Left lung (tissue), 10 donors: ENCODE data around the gene GPI. TPM values are rescaled to one million over a fixed set of nuclear protein-coding genes. Genes with fewer than 3 reads are reported as not detected.

Experiments
- ATAC-seq: fragments of 200-7000 bp; cut with Tn5 transposase; one replicate; pipeline ENCODE4 v1.9.1; 2020; ENCODE audit warnings: moderate library complexity
- DNase-seq, 4 donors: peaks; one replicate each; pipeline ENCODE4 v3.0.0-alpha.2; 2013 to 2020
- H3K27ac ChIP-seq, 2 donors: fragments of 200-600 bp; sonication (generic) in 1 of 2; one replicate each; pipeline versions ENCODE4 v1.5.0 to v1.8.0; 2020 to 2021
- H3K27me3 ChIP-seq, 2 donors: fragments of 200-600 bp; sonication (generic) in 1 of 2; one replicate each; pipeline versions ENCODE4 v1.5.0 to v1.8.0; 2020 to 2021
- H3K36me3 ChIP-seq, 2 donors: fragments of 200-600 bp; sonication (generic) in 1 of 2; one replicate each; pipeline versions ENCODE4 v1.5.0 to v1.8.0; 2020 to 2021
- H3K4me1 ChIP-seq, 2 donors: fragments of 200-600 bp; one replicate each; pipeline ENCODE4 v1.8.0; 2021
- H3K4me3 ChIP-seq, 2 donors: fragments of 200-600 bp; sonication (generic) in 1 of 2; one replicate each; pipeline versions ENCODE4 v1.5.0 to v1.8.0; 2020 to 2021; ENCODE audit warnings: mild to moderate bottlenecking in 1 of 2
- H3K9me3 ChIP-seq, 2 donors: fragments of 200-600 bp; sonication (generic) in 1 of 2; one replicate each; pipeline versions ENCODE4 v1.5.0 to v1.8.0; 2020 to 2021
- CTCF ChIP-seq, 2 donors: fragments of 200-600 bp; sonication (generic) in 1 of 2; IDR thresholded peaks; one replicate each; pipeline versions ENCODE4 v1.5.0 to v1.8.0; 2021; ENCODE audit warnings: antibody characterized with exemption in 2 of 2
- intact Hi-C, 2 donors: fragments of 100-400 bp; cut with DNase I; formaldehyde crosslinking; loops; one replicate each; pipeline versions ENCODE4 v1.11.2 to v1.14.2; 2022
- polyA plus RNA-seq, 6 donors: library from polyadenylated mRNA; unstranded; fragments of 120-200 nt; gene quantifications; one replicate each; pipeline ENCODE4 v1.2.1, GENCODE V29; 2013; ENCODE audit not compliant: insufficient read length in 6 of 6
- total RNA-seq, 2 donors: library from RNA; stranded (reverse); fragmentation: NEBNext Ultra II Directional; extraction: Animal tissue kit (Norgen Biotek cat#: 25700); gene quantifications; one replicate each; pipeline ENCODE4 v1.2.1, GENCODE V29; 2021
- donor health status: DM: no; HTN: yes; CAD: no.
- donor health status: DM: no; HTN: no; CAD: no.

The GPI gene
- total and polyA plus RNA-seq, 8 donors = 99.2 to 248 (median 108) TPM

DNA sequence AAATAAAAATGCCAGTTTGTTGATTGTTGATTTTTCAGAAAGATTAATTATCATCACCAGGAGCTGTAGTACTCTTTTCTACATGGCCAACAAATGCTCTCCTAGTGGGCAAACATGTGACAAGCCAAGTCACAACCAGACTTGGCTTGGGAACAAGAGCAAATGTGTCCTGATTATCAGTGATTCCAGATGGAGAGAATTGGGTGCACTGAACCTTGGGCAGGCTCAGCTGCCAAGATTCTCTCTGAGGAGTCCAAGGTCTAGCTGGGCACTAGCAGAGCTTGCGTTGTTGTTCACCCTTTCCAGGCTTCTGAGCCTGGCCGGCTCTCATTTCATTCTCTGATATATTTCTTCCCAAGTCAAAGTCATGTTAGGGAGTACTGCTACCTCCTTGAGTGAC lies 27.3 kb upstream of the GPI start:
- DNase-seq (no peak), ATAC-seq (no peak)
- Histone ChIP-seq H3K4me1 (no peaks in the 10 kb centered on the region), H3K9me3 (no peaks in the 10 kb centered on the region), H3K27ac (no peak overlapping the region), H3K4me3 (no peak overlapping the region), H3K36me3 (peaks cover 0 to 60% of the 10 kb centered on the region in 2 donors), H3K27me3 (no peaks in the 10 kb centered on the region)
- intact Hi-C loops = loop anchor here in 1 of 2 donors (10.0 kb wide), 1 partner anchor 63 kb away; no protein-coding TSS in a partner anchor
- TF ChIP-seq CTCF (IDR thresholded peaks at IDR 0.05) = no peak

GRCh38 chr19:34341935-34342680 lies 22.9 kb upstream of the GPI start:
- Histone ChIP-seq H3K4me3 (no peak overlapping the region), H3K9me3 (no peaks in the 10 kb centered on the region), H3K4me1 (no peaks in the 10 kb centered on the region), H3K27ac (no peak overlapping the region), H3K36me3 (peaks cover 0 to 60% of the 10 kb centered on the region in 2 donors), H3K27me3 (no peaks in the 10 kb centered on the region)
- ATAC-seq (no peak), DNase-seq (peak in 1 of 4 donors; percentile 40)
- no peak for TF ChIP-seq CTCF (IDR thresholded peaks at IDR 0.05)
- intact Hi-C loops = no loop called here

DNA sequence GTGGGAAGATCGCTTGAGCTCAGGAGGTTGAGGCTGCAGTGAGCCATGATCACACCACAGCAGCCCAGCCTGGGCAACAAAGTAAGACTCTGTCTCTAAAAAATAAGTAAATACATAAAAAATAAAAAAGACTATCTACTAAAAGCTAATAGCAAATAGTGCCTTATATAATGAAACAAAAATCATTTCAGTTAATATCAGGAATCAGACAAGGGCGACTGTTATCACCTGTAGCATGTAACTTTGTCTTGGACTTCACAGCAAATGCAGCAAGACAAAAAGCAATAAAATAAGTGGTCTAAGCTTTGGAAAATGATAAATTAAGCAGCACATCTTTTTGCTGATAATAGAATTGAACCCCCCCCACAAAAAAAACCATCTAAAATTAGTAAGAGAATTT lies 21.2 kb upstream of the GPI start:
- Histone ChIP-seq H3K36me3 (peaks cover 0 to 68% of the 10 kb centered on the region in 2 donors), H3K4me3 (no peak overlapping the region), H3K4me1 (no peaks in the 10 kb centered on the region), H3K9me3 (no peaks in the 10 kb centered on the region), H3K27ac (no peak overlapping the region), H3K27me3 (no peaks in the 10 kb centered on the region)
- ATAC-seq = no peak
- no peak for DNase-seq
- no peak for TF ChIP-seq CTCF (IDR thresholded peaks at IDR 0.05)
- intact Hi-C loops = no loop called here

GRCh38 chr19:34345947-34346351 lies 19.0 kb upstream of the GPI start:
- H3K4me1 ChIP-seq = no peaks in the 10 kb centered on the region
- no peaks in the 10 kb centered on the region for H3K27me3 ChIP-seq
- ATAC-seq (peak; percentile 90), DNase-seq (peak in 3 of 4 donors; percentile 28 to 51 (median 44))
- peak; percentile 77 to 79 for TF ChIP-seq CTCF (IDR thresholded peaks at IDR 0.05)
- intact Hi-C loops = no loop called here
- H3K9me3 ChIP-seq = no peaks in the 10 kb centered on the region
- H3K4me3 ChIP-seq = no peak overlapping the region
- H3K27ac ChIP-seq = no peak overlapping the region
- peaks cover 0 to 61% of the 10 kb centered on the region in 2 donors for H3K36me3 ChIP-seq

- no peak for TF ChIP-seq CTCF (IDR thresholded peaks at IDR 0.05)
- no peak overlapping the region for H3K4me3 ChIP-seq
- intact Hi-C loops = no loop called here
- no peak overlapping the region for H3K27ac ChIP-seq
- H3K27me3 ChIP-seq = no peaks in the 10 kb centered on the region
- H3K9me3 ChIP-seq = no peaks in the 10 kb centered on the region
- H3K36me3 ChIP-seq = peaks cover 0 to 60% of the 10 kb centered on the region in 2 donors
- no peak for DNase-seq
- no peak for ATAC-seq
- H3K4me1 ChIP-seq = no peaks in the 10 kb centered on the region
Measured at GRCh38 chr19:34347561-34348165, 17.3 kb upstream of the GPI start.
